KMS-11 (cell line): ENCODE results near the gene TSPAN9.

Experiments used
- H2AFZ ChIP-seq: fragments of 200-600 bp; sonication (generic); 2 replicates; pipeline ENCODE4 v1.6.1; 2016; ENCODE audit warnings: antibody characterized with exemption, mixed run types, low read depth
- H3K27ac ChIP-seq: fragments of 200-600 bp; sonication (generic); 2 replicates; pipeline ENCODE4 v1.6.1; 2016; ENCODE audit warnings: mild to moderate bottlenecking, mixed run types
- H3K27me3 ChIP-seq: fragments of 200-600 bp; sonication (generic); 2 replicates; pipeline ENCODE4 v1.6.1; 2017; ENCODE audit warnings: mild to moderate bottlenecking, low read depth, mixed run types, moderate library complexity; ENCODE audit not compliant: insufficient read depth
- H3K36me3 ChIP-seq: fragments of 200-600 bp; sonication (generic); 2 replicates; pipeline ENCODE4 v1.6.1; 2017; ENCODE audit warnings: mild to moderate bottlenecking, mixed run types; ENCODE audit not compliant: insufficient read depth
- H3K4me1 ChIP-seq: fragments of 200-600 bp; sonication (generic); 2 replicates; pipeline ENCODE4 v1.6.1; 2016; ENCODE audit warnings: mild to moderate bottlenecking, low read depth, mixed run types; ENCODE audit not compliant: poor library complexity, severe bottlenecking
- H3K4me2 ChIP-seq: fragments of 200-600 bp; sonication (generic); 2 replicates; pipeline ENCODE4 v1.7.0; 2016; ENCODE audit warnings: mild to moderate bottlenecking, mixed run types
- H3K4me3 ChIP-seq: fragments of 200-600 bp; sonication (generic); IDR thresholded peaks from 2 replicates; pipeline ENCODE4 v1.6.1; 2017; ENCODE audit warnings: low read depth, low read length, mixed read lengths; ENCODE audit not compliant: insufficient read depth
- H3K79me2 ChIP-seq: fragments of 200-600 bp; sonication (generic); 2 replicates; pipeline ENCODE4 v1.6.1; 2016; ENCODE audit warnings: low read depth, mixed run types; ENCODE audit not compliant: insufficient read depth
- H3K9ac ChIP-seq: fragments of 200-600 bp; sonication (generic); 2 replicates; pipeline ENCODE4 v1.6.1; 2016; ENCODE audit warnings: mild to moderate bottlenecking, mixed run types
- H4K20me1 ChIP-seq: fragments of 200-600 bp; sonication (generic); 2 replicates; pipeline ENCODE4 v1.6.1; 2016; ENCODE audit warnings: mild to moderate bottlenecking, mixed run types; ENCODE audit not compliant: insufficient read depth
- TF ChIP-seq, protein P1 (sequence below): fragments of 200-600 bp; sonication (generic); conservative IDR thresholded peaks from 2 replicates; pipeline ENCODE4 v1.6.1; 2017; ENCODE audit warnings: low read depth, mild to moderate bottlenecking, antibody characterized with exemption, low read length, moderate library complexity, mixed read lengths

Gene TSPAN9

DNA sequence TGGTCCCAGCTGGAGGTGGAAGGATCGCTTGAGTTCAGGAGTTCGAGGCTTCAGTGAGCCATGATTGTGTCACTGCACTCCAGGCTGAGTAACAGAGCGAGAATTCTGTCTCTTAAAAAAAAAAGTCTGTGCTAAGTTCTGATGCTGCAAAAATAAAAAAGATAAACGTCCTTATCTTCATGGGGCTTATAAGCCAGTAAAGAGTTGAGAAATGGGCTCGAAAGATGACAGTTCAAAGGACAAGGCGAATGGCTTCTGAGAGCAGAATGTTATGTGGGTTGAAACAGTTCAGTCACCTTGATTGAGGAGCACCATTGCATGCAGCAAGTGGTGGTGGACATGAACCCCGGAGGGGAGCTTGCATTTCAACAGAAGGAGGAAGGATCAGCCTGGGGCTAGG lies 4.7 kb downstream of the TSPAN9 start:
- Histone ChIP-seq H3K9ac (no peak overlapping the region), H3K27me3 (no peaks in the 10 kb centered on the region), H2AFZ (no peak overlapping the region), H3K4me2 (no peak overlapping the region), H3K4me1 (peaks cover 4% of the 10 kb centered on the region), H3K4me3 (no peak overlapping the region), H4K20me1 (no peaks in the 10 kb centered on the region), H3K27ac (no peak overlapping the region), H3K79me2 (no peaks in the 10 kb centered on the region), H3K36me3 (no peaks in the 10 kb centered on the region)
- TF ChIP-seq, protein P1, sequence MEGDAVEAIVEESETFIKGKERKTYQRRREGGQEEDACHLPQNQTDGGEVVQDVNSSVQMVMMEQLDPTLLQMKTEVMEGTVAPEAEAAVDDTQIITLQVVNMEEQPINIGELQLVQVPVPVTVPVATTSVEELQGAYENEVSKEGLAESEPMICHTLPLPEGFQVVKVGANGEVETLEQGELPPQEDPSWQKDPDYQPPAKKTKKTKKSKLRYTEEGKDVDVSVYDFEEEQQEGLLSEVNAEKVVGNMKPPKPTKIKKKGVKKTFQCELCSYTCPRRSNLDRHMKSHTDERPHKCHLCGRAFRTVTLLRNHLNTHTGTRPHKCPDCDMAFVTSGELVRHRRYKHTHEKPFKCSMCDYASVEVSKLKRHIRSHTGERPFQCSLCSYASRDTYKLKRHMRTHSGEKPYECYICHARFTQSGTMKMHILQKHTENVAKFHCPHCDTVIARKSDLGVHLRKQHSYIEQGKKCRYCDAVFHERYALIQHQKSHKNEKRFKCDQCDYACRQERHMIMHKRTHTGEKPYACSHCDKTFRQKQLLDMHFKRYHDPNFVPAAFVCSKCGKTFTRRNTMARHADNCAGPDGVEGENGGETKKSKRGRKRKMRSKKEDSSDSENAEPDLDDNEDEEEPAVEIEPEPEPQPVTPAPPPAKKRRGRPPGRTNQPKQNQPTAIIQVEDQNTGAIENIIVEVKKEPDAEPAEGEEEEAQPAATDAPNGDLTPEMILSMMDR: no peak

DNA sequence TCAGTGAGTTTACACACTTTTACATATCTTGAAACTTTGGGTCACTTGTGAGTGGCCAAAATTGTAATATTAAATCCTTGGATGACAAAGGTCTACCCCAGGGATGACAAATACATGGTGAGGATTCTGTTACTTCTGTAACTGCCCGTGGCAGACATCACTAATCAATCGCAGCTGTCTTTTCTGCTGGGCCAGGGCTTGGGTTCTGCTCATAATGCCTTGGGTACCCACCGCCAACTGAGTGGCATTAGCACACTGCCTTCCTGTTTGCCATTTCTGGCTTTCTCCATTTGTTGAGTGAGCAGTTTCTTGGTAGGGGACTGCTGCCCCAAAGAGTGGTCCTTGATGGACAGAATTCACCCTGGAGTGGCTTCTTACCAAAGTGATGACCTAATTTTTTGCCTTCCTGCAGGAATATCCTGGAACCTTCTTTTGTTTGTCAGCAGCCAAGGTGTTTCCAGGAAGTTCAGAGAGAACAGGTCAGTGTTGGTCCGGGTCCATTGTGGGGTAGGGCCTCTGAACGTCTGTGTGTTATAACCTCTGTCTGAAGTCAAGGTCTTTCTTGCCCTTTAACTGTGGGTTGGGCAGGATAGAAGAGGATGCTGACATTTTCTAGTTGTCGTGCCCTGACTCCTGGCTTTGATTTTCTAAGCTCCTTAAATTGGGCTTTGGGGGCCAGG lies 6.2 kb downstream of the TSPAN9 start:
- Histone ChIP-seq H3K27me3 (no peaks in the 10 kb centered on the region), H3K9ac (no peak overlapping the region), H3K4me2 (no peak overlapping the region), H3K27ac (no peak overlapping the region), H2AFZ (no peak overlapping the region), H3K4me1 (no peaks in the 10 kb centered on the region), H4K20me1 (no peaks in the 10 kb centered on the region), H3K36me3 (no peaks in the 10 kb centered on the region), H3K79me2 (no peaks in the 10 kb centered on the region), H3K4me3 (no peak overlapping the region)
- TF ChIP-seq, protein P1: no peak

DNA sequence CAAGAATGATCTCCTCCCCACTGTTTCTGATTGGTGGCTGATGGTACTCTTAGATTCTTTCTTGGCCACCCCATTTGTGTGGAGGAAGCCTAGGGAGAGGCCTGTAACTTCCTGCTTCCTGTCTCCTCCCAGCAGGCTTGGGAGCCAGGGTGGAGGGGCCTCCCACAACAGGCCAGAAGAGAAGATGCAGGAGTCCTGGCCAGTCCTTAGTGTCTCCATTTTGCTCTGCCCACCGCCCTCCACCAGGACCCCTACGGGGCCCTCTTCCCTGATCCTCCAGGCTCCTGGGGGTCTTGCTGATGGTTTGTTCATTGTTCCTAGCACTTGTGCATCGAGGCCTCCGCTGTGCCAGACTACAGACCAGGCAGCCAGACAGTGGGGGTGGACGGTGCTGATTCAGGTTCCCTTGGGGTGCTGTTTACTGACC lies 6.8 kb downstream of the TSPAN9 start:
- Histone ChIP-seq H3K27ac (no peak overlapping the region), H3K4me1 (no peaks in the 10 kb centered on the region), H3K4me2 (no peak overlapping the region), H3K4me3 (no peak overlapping the region), H3K9ac (no peak overlapping the region), H2AFZ (no peak overlapping the region), H3K27me3 (no peaks in the 10 kb centered on the region), H4K20me1 (no peaks in the 10 kb centered on the region), H3K36me3 (no peaks in the 10 kb centered on the region), H3K79me2 (no peaks in the 10 kb centered on the region)
- TF ChIP-seq, protein P1: no peak

DNA sequence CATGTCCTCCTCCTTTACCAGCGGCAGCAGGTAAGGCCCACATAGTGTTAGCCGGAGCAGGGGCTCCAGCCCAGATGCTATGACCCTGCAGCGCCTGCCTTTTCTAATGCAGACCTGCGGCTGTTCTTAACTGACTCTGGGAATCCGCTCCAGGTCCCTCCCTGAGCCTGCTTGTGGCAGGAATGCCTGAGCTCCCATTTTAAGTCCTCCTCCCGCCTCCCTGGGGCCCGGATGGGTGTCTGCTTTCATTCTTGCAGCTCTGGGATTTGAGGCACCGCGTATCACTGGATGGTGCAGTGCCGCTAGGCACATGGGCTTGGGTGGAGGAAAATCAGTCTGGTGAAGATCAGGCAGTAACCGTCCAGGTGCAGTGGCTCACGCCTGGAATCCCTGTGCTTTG lies 7.6 kb downstream of the TSPAN9 start:
- Histone ChIP-seq H3K36me3 (no peaks in the 10 kb centered on the region), H4K20me1 (no peaks in the 10 kb centered on the region), H2AFZ (no peak overlapping the region), H3K4me1 (no peaks in the 10 kb centered on the region), H3K4me2 (no peak overlapping the region), H3K79me2 (no peaks in the 10 kb centered on the region), H3K4me3 (no peak overlapping the region), H3K27ac (no peak overlapping the region), H3K9ac (no peak overlapping the region), H3K27me3 (no peaks in the 10 kb centered on the region)
- TF ChIP-seq, protein P1: no peak
